Measurements from ENCODE around the gene SLC22A14.

DNA sequence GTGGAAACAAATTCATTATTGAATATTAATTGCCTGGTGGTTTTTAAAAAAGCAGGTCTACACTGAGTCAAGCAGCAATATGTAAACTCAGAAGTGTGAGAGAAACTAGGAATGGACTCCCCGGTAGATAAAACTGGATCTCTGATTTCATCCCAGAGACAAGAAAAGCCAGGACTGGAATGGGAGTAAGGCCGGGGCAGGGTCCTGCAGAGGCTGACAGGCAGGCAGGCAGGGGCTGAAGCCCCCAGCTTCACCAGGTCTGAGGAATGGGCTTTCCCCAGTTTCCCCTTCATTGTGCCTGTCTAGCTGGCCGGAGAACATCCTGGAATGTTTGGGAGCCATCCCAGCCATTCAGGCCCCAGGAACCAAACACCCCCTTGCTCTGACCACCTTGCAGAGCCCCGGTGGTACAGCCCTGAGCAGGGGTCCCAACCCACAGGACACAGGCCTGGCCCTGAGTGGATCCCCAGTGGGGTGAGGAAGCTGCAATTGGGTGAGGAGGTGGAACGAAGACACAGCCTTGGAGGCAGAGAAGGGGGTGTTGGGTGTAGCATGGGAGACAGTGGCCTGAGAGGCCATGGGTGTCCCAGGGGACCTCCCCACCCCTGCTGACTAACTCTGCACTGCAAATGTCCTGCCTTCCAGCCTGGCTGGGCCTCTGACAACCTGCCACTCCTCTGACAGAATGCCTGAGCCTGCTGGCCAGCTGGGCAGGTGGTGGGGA lies 32.8 kb downstream of the SLC22A14 start:
- TF ChIP-seq, protein P1, sequence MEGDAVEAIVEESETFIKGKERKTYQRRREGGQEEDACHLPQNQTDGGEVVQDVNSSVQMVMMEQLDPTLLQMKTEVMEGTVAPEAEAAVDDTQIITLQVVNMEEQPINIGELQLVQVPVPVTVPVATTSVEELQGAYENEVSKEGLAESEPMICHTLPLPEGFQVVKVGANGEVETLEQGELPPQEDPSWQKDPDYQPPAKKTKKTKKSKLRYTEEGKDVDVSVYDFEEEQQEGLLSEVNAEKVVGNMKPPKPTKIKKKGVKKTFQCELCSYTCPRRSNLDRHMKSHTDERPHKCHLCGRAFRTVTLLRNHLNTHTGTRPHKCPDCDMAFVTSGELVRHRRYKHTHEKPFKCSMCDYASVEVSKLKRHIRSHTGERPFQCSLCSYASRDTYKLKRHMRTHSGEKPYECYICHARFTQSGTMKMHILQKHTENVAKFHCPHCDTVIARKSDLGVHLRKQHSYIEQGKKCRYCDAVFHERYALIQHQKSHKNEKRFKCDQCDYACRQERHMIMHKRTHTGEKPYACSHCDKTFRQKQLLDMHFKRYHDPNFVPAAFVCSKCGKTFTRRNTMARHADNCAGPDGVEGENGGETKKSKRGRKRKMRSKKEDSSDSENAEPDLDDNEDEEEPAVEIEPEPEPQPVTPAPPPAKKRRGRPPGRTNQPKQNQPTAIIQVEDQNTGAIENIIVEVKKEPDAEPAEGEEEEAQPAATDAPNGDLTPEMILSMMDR (IDR thresholded peaks at IDR 0.05) = no peak
- TF ChIP-seq POLR2A (IDR thresholded peaks at IDR 0.05; ENCODE audit: low read depth) (no peak), EP300 (IDR thresholded peaks at IDR 0.05) (no peak), POLR2AphosphoS5 (IDR thresholded peaks at IDR 0.05) (no peak)
